Activated CD4-positive, alpha-beta T cell treated with anti-CD3 and anti-CD28 coated beads for 48 hours (primary cell): Measurements from ENCODE around the gene EML6.
"Not testable (repeated sequence)": the region's sequence is repeated elsewhere in the genome, so short reads cannot be mapped to it uniquely, and the experiment has no call there.

Experiments
- DNase-seq: peaks from one replicate; pipeline ENCODE4 v3.0.0-alpha.2; 2020

EML6 gene

GRCh38 chr2:54975598-54976492, 252.4 kb downstream of the EML6 start:
- DNase-seq = no peak

DNA sequence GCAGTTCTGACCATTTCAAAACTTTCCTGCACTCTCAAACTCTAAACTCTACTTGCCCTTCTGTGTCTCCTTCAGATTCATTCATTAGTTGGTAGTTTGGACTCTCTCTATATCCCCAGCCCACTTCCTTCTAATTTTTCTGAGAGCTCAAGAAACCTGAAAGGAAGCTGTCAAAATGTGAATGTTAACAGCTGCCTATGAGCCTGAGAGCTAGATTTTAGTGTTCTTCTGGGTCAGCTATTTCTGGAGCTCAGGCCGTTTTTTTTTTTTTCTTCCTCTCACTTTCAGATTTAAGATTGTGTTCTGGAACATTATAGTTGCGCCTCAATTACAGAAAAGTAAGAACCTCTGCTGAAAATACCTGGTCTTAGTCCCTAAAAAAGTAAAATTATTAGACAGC, 253.7 kb downstream of the EML6 start:
- no peak for DNase-seq

DNA sequence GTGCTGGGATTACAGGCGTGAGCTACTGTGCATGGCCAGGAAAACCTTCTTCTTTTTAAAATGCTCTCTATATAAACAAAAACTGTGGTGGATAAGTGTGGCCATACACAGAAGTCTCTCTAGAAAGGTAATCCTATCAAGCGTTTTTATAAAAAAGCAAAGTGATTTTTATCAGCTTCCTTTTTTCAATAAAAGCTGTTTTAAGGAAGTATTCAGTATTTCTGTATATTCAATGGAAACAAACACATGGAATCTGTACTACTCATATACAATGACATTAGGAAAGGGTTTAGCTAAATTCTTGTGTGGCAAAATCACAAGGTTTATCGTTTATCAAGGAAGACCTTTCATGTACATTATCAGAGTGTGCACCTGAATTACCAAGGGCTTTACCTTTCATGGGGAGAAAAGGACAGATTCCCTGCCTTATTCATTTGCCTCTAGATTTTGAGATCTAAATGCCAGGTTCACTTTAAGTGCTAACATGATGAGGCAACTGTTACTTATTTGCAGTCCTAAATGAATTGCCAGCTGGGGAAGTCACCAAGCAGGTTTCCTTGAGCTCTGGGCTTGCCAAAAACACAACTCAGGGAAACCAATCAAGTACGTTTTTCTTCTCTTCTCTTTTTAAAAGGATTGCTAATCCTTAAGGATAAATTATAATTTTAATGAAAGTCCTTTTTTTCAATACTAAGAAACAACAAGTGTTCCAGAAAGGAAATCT, 256.0 kb downstream of the EML6 start:
- no peak for DNase-seq

DNA sequence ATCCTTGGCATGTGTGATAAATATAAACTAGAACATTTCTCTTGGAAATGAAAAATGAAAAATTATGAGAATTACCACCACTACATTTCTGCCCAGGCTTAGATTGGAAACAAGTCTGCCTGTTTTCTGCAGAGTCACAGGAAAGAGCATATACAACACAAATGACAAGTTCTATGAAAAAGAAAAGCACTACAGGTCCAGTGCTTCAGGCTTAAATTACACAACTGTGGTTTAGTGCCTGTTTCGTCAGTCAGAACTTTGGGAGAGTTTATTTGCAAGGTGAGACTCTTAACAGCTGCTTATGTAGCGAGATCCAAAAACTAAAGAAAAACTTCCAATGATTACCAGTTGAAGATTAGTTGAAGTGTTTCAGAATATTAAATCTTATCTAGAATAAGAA, 257.9 kb downstream of the EML6 start:
- DNase-seq = no peak

DNA sequence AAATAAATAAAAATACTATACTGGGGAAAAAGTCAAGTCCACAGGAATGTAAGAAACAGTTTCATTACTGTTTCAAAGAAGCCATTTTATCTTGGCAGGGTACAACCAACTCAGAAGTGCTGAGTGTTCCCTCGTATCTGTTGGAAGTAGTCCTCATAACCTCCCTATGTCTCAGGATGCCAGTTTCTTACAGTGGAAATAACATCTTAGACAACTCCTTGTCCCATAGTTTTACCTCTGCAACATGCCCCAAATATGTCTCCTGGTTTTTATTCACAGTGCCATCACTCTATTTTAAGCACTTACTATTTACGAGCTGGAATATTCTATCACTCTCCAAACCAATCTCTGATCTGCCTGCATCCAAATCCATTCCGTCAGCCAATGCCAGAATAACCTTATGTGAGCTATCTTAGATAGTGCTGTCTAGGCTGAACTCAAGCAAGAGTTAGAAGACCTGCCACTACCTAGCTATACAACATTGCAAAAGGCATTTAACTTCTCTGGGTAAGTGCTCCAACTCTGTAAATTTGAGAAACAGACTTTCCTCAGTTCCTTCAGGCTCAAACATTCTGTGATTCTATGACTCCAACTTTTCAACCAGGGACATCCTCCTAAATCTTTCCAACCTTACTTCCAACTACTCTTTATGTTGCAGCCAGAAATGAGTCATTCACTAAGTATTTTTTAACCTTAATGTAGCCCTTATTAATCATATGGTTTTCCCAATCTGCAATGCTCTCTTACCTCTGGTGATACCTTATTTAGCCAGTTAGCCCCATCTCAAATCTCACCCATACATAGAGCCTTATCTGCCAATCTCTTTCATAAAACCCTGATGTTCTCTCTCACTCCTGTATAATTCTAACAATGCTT, 260.1 kb downstream of the EML6 start:
- DNase-seq = no peak

DNA sequence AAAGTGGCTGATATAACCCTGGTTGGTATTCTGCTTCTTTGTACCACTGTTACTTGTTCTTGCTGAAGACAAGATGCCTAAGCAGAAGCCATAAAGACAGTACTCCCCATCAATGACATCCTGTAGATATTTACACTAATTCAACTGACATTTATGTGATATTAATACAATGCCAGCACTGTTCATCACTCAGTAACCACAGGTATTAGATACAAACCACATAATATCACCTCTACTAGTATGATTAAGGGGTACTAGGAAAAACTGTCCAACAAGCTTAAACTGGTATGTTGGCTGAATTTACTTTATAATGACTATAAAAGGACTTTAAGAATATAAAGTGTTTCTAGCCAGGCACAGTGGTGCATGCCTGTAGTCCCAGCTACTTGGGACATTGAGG, 261.0 kb downstream of the EML6 start:
- DNase-seq = no peak

DNA sequence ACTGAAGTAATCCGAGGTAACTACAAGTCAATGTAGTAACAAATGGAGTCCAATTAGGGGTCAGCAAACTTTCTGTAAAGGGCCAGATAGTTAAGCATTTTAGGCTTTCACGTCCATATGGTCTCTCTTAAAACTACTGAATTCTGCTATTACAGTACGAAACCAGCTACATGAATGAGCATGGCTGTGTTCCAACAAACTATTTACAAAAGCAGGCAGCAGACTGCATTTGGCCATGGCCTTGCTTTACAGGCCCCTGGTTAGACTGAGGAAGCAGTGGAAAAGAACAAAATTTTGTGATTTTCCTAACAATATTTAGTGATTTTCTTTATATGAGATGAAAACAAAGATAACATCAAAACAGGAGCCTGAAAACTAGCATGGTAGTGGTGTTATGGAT, 262.8 kb downstream of the EML6 start:
- no peak for DNase-seq

- no peak for DNase-seq
Observed at GRCh38 chr2:54988612-54989011, 265.1 kb downstream of the EML6 start.

GRCh38 chr2:54990694-54991093, 267.2 kb downstream of the EML6 start:
- DNase-seq = not testable (repeated sequence)

- DNase-seq = no peak
Observed at GRCh38 chr2:54995553-54995952, 272.1 kb downstream of the EML6 start.

GRCh38 chr2:54997826-54998225, 274.4 kb downstream of the EML6 start:
- no peak for DNase-seq

- no peak for DNase-seq
Observed at GRCh38 chr2:54999182-54999581, 275.7 kb downstream of the EML6 start.

DNA sequence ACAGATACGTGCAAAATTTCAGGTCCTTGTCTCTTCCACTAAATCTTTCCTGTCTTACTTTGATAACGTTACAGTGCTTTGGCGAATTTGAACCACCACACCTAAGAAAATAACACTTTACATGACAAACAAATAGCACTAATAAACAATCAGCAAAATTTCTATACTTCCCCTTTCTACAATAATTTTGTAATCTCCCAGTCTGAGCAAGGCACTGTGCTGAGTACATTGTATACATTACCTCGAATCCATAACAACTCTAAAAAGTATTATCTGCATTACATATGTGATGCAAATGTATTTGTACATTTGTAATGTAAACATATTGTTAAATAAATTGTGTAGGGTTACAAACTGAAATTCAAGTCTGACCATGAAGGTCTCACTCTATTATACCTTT, 276.9 kb downstream of the EML6 start:
- no peak for DNase-seq

DNA sequence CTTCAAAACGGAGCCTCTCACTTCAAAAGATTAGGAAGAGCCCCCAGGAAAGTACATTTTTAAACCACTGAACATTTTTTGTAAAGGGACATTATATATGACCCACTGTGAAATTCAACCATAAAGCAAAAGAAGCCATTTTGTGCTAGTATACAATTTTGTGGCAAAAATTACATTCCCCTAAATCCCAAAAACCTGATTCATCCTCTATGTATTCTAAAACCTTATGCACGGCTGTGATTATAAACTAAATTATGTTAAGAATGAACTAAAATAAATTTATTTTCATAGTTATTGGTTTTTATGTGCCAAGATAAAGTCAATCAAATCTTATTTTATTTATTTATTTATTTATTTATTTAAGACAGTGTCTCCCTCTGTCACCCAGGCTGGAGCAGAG, 278.3 kb downstream of the EML6 start:
- no peak for DNase-seq

- no peak for DNase-seq
Observed at GRCh38 chr2:55003706-55004639, 280.5 kb downstream of the EML6 start.

DNA sequence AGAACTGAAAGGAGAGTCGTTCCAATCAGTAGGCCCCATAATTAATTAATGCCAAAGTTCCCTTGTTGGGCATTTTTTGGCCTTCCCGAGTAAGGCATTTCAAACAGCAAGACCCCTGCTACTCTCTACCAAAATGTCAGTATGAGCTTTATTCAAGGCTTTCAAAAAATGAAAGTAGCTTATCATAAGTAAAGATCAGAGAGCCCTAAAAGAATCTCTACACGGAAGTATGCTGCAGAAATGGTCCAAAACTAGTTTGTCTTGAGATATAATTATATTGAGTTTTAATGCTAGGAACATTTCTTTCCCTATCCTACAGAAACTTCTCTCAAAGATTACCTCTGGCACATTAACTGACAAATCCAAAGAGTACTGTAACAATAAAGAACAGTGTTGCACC, 282.8 kb downstream of the EML6 start:
- no peak for DNase-seq

DNA sequence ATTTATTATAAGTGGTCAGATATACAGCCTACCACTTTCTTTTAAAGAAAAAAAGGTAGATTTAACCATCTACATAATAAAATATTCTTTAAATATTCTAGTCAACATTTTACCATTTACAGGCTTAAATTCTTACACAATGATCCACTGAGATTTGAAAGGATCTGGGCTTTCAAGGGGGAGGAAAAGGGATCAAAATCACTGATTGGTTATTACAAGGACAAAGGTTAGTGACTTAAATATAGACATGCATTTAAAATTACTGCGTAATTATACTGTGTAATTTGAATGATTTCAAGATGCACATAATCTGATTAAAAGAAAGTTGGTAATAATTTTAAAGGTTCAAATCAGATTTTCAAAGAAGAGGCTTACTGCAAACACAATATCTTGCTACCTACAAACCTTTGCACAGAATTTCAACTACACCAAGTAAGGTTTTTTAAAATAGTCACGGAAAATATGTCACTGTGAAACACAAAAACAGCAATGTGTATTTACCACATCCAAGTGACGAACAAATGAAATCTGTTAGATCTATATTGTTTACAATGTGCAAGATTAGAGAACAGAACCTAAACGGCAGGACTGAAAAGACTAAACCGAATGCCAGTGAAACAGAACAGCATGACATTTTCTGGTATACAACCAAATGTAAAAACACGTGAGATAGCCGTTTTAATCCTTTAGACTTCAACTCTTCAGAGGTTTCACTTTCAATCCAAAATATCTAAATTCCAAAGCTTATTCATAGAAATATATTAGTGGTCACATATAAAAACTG, 286.0 kb downstream of the EML6 start:
- no peak for DNase-seq

DNA sequence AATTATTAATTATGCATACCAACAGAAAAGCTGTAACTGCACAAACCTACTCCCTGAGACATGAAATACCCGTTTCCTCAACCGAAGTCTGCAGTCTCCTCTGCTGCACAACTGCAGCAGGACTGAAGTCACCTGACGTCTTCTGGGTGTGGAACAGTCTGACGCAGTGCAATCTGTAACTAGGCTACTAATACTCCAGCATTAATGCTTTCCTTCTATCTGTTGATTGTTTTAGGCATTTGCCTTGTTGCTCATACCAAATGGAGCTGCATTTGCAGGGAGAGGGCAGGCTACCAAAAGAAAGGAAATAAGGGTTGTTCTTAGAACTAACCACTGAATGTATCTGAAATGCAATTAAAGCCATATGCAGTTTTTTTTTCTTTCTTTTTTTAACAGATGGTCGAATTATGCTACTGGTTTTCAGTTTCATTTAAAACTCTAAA, 286.7 kb downstream of the EML6 start:
- peak; percentile 20 for DNase-seq

GRCh38 chr2:55010915-55011314, 287.5 kb downstream of the EML6 start:
- no peak for DNase-seq

GRCh38 chr2:55011831-55012671, 288.6 kb downstream of the EML6 start:
- DNase-seq = no peak
